Measurements from ENCODE around the gene SAXO1.
"Not testable (repeated sequence)": the region's sequence is repeated elsewhere in the genome, so short reads cannot be mapped to it uniquely, and the experiment has no call there.

The SAXO1 gene

DNA sequence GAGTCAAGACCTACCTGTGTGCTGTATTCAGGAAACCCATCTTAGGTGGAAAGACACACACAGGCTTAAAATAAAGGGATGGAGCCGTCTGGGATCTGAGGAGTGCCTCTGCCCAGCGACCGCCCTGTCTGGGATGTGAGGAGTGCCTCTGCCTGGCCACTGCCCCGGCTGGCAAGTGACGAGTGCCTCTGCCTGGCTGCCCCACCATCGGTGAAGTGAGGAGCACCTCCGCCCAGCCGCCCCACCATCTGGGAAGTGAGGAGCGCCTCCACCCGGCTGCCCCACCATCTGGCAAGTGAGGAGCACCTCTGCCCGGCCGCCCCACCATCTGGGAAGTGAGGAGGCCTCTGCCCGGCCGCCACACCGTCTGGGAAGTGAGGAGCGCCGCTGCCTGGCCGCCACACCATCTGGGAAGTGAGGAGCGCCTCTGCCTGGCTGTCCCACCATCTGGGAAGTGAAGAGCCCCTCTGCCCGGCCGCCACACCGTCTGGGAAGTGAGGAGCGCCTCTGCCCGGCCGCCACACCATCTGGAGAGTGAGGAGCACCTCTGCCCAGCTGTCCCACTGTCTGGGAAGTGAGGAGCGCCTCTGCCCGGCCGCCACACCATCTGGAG lies 33.7 kb downstream of the SAXO1 start:
- DNase-seq, result no peak

DNA sequence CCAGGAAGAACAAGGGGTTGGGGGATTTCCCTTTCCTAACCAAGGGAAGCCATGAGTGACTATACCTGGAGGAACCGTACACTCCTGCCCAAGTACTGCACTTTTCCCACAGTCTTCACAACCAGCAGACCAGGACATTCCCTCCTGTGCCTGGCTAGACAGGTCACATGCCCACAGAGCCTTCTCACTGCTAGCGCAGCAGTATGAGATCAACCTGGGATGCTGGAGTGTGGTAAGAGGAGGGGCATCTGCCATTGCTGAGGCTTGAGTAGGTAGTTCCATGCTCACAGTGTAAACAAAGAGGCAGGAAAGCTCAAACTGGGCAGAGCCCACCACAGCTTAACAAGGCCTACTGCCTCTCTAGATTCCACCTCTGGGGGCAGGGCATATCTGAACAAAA lies 35.9 kb downstream of the SAXO1 start:
- DNase-seq, result no peak

DNA sequence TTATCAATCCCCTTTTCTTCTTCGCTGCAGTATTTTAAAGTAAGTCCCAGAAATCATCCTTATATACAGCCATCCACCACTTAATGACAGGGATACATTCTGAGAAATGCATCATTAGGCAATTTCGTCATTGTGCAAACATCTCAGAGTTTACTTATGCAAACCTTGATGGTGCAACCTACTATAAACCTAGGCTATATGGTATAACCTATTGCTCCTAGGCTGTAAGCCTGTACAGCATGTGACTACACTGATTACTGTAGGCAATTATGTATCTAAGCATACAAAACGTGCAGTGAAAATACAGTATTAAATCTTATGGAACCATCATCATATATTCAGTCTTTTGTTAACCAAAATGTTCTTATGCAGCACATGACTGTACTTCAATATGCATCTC lies 36.8 kb downstream of the SAXO1 start:
- DNase-seq, result no peak

DNA sequence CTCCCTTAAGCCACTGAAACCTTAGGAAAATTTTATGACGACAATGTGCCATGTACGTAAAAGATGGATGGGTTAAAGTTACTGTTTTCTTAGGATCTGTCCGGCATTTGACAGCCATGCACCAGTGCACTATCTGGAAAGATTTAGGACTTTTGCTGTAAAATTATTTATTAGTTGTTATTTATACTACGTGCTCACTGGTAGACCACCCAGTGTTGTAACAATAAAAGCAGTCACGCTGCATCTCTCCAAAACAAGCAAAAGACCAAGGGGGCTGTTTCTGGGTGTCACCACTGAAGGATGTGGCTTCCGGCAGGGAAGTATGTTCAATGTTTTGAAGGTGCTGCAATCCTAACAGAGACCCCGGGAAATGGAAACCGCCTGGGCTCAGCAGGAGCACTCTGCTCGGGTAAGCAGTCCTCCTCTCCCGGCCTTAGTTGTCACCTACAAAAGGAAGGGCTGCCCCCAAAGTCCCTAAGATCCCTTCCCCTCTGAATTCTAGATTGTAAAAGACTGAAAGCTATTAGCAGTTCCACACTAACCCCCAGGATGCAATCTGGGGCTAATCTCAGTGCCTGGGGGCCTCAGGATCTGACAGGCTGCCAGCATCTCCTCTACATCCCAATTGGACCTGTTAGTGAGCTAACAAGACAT lies 38.6 kb downstream of the SAXO1 start:
- peak; percentile 42 for DNase-seq

DNA sequence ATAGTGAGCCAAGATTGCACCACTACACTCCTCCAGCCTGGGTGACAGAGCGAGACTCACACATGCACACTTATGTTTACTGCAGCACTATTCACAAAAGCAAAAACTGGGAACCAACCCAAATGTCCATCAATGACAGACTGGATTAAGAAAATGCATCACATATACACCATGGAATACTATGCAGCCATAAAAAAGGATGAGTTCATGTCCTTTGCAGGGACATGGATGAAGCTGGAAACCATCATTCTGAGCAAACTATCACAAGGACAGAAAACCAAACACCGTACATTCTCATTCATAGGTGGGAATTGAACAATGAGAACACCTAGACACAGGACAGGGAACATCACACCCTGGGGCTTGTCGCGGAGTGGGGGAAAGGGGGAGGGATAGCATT lies 41.8 kb downstream of the SAXO1 start:
- not testable (repeated sequence) for DNase-seq

DNA sequence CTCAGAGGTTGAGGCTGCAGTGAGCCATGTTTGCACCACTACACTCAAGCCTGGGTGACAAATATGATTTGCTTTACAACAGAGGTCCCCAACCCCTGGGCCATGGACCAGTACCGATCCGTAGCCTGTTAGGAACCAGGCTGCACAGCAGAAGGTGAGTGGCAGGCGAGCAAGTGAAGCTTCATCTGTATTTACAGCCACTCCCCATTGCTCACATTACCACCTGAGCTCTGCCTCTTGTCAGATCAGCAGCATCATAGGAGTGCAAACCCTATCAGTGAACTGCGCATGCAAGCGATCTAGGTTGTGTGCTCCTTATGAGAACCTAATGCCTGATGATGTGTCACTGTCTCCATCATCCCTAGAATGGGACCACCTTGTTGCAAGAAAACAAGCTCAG lies 42.5 kb downstream of the SAXO1 start:
- no peak for DNase-seq

DNA sequence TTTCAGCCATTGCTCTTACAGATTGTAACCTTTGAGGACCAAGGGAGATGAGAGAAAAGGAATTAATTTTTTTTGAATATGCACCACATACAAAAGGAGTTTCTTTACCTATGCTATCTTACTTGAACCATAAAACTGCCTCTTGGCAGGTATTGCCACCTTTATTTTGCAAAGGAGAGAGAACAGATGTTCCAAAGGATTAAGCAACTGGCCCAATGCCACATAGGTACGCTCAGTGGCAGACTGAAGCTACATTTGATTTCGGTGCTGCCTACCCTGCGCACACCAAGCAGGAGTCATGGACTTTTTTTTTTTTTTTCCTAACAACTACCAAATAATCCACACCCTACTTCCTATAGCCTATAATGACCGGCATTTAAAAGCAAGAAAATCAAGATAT lies 43.1 kb downstream of the SAXO1 start:
- peak; percentile 34 for DNase-seq

DNA sequence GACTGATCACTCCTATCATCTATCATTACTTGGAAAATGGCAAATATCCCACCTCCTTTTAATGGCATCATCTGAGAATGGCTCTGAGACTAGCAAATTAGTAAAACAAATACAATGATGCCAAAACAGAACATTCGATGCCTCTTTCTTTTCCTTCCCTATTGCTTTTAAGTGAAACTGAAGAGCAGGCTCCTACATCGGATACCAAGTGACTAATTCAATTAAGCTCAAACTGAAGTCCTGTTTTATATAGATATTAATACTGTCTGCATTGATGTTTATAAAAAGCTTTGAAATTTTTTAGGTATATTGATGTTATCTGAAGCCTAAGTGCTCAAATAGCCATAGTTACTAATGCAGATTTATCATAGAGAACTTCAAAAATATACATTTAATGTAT lies 43.9 kb downstream of the SAXO1 start:
- no peak for DNase-seq

DNA sequence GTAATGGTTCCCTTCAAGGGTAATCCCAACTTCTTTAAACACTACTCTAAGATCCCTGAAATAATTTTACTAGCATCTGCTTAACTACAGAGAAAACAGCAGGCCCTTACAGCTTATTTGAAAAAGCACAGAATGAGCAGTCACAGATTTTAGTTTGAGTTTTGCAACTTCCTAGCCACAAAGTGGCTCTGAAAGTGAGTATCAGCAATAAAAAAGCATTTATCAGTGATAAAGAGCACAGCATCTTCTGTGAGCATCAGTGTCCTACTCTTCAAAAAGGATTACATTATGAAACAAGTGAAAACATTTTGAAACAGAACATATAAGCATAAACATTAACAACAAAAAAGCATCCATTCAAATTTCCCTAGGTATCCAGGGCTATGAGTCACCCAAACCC lies 45.0 kb downstream of the SAXO1 start:
- no peak for DNase-seq

DNA sequence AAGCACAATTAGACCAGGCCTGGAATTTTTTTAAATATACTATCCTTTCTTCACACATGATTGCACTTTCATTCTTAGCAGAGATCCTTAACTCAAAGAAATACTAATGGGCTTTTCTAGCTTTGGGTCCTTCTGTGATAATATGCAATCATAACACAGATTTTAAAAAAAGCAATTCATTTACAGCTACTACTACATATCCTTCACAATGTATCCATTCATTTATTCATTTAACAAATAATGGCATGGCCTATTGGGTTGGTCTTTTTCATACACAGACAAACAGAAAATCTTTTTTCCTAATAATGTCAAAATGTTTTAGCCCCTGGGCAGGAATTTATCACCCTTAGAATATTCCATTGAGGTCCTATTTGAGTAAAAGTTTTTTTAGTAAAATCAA lies 47.0 kb downstream of the SAXO1 start:
- no peak for DNase-seq

DNA sequence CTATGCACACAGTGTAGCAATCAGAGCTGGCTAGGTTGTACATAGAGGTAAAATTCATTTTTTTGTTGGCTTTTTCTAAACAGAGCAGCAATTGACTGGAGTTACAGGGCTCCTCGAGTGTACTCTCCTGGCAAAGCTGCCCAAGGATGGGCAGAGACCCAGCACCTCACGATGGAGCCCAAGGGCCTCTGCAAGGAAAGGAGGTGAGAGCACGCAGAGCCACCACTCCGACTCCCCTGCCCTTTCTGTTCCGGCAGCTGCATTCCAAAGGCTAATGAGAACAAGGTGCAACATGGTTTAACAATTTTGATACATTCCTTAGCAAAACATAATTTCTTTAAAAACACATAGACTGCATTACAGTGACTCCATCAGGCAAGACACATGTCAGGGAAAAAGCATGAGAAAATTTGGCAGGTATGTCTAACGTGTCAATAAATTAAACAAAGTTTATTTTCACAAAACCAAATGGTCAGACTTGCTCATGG lies 47.5 kb downstream of the SAXO1 start:
- no peak for DNase-seq

DNA sequence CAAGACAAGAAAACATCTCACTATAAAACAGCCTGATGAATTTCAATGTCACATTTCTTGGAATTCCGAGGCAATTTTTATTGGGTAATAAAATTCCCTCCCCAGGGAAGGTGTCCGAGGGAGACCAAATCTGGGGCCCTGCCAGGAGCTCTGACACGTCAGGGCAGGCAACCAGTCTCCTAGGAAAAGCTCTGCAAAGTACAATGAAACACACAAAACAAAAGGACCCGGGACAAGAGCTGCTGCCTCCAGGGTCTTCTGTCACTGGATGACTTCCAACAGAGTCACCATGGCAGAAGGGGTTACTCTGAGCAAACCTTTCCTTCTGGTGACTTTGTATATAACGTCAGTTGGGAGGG lies 50.8 kb downstream of the SAXO1 start:
- no peak for DNase-seq

DNA sequence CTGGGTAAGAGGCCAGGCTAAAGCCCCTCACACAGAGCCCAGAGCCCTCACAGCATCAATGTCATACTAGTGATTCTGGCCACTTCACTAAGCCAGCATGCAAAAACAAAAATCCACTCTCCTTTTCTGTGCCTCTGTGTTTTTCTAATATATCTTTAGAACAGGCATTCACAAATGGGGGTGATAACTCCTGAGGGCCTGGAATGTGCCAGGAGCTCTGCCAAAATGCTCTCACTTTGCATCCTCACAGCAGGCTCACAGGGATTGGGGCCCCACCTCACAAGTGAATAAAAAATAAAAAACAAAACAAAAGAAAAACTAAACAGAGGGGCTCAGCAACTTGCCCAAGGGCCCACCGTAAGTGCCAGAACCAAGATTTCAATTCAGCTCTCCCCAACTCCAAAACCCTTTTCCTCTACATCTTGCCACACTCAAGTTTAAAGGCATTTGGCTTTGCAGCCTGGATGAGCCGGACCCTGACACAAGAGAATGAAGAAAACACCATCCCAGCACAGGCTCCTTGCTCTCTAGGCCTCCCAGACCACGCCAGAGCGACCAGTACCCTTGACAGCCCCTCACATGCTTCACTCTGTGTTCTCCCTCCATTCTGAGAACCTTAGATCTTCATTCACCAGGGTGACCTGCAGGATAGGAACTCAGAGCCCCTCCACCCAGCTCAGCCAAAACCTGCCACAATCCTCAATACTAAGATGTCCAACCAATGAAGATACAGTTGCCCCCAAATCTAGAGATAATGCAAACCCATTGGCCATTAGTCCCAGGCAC lies 51.3 kb downstream of the SAXO1 start:
- no peak for DNase-seq

DNA sequence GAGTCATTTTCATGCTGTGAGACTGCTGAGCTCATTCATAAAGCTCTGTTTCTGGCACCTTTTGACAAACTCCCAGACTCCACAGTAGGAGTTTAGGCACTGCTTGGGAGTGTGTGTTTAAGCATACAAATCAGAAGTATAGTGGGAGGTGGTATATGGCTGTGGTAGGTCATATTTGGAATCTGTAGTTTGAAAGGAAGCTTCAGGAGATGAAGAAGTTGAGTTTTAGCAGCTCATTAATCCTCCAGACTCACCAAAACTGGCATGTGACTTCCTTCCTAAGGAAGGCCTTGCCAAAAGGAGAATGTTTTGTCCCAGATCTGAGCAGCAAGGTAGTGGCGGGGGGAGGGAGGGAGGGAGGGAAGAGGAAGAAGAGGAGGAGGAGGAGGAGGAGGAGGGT lies 52.8 kb downstream of the SAXO1 start:
- DNase-seq, result no peak

DNA sequence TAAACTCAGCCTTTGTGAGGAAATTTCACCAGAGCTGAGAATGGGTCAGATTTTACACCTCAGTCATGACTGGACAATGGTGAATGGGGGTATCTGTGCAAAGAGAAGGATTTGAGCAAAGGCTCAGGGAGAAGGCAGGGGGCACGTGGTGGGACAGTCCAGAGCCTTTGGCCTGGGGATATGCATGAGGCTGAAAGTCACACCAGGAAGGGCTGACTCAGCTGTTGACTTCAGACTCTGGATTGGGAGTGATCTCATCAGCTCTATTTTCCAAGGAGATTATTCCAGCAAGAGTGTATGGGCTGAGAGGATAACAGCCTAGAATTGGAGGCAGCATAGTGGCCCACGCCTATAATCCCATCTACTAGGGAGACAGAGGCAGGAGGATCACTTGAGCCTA lies 53.6 kb downstream of the SAXO1 start:
- peak; percentile 42 for DNase-seq

DNA sequence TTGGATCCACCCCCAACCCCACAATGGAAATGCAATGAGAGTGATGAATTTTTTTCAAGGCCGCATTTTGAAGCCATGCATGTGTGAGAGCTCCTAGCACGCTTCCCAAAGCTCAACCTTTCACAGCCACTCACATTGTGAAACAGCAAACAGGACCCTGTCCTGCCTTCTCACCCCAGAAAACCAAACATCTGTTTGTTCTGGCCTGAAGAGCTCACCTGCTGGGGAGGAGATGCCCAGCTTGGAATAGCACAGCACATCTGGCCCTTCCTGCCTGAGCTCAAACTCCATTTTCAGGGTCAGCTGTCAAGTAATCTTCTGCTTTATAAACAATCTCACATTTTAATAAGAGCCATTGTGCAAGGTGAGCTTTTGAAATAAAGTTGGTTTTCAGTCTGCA lies 54.8 kb downstream of the SAXO1 start:
- no peak for DNase-seq

DNA sequence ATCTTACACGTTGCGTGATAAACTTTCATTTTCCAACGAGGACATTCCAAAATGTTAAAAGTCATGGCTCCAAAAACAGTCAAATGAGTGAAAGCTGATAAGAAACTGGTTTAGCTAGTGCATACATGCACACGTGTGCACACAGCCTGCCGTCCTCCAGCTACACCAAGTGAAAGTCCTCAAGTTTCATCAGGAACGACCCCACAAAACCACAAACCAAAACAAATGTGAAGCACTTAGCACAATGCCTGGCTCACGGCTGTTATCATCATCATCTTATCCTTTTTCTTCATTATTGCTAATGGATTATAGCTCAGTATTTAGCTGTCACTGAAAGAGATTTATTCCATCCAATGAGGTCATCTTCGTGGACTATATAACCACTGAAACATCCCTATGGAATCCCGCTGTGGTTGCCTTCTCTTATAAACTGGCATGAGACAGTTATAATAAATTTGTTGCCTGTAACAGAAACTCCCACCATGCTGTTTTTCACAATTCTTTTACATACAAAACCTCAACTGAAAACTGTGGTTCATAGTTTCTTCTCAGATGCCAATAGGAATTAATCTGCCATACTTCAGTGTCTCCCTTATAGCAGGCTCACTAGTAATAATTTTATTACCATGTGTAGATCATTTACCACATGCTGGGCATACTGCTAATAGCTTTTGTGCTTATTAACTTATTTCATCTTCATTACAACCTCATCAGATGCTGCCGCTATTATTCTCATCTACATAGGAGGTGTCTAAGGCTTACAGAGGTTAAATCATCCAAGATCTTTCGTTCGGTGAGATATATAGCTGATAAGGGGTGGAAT lies 56.1 kb downstream of the SAXO1 start:
- DNase-seq, result no peak

DNA sequence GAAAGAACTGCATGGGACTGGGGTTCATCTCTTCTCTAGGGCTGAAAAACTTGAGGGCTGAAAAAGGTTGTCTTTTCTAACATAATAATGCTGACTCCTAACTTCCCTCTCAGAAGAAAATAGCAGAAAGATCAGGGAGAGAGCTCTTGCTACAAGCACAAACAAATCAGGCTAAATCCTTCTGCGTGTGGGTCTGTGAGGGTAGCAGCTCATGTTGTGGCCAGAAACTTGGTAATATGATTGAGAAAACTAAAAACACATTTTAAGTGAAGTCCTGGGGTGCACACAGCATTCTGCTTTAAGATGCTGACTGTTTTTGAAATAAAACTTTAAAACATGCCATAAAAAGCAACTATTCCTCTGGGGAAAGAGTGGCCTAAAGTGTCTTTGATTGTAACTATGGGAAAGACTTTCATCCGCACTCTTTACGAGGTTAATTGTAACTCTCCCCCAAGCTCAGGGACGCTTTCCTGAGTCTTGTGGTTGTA lies 56.7 kb downstream of the SAXO1 start:
- no peak for DNase-seq

DNA sequence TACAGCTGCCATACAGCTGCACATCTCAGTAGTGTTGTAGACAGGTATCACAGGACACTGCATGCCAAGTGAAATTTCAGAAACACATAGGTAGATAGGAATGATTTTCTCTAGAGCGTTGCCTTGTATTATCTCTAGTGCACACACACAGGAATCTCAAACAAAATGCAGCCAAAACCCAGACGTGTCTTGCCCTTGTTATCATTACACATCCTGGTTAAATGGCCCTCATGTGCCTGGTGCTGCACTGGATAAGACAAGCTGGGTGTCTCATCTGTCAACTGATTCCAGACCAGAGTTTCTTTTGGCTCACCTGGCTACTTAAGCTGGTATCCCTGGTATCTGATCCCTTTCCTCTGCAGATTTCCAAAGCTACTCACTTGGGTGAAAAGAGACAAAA lies 59.7 kb downstream of the SAXO1 start:
- DNase-seq, result no peak

DNA sequence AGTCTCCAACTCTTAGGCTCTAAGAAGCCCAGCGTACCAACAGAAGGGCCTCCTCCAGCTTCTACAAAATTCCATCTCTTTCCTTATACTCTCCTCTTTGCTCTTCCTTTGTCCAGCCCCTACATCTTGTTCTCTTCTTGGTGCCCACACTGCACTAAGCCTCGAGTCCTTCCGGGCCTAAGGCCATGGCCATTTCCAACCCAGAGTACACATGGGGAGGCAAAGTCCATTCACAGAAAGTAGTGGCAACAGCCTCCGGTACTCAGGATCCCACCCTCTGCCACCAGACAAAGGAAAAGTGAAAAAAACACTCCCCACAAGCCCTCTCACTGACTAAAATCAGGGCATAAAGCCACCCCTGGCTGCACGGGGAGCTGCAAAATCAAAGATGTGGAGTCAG lies 60.3 kb downstream of the SAXO1 start:
- DNase-seq, result no peak

DNA sequence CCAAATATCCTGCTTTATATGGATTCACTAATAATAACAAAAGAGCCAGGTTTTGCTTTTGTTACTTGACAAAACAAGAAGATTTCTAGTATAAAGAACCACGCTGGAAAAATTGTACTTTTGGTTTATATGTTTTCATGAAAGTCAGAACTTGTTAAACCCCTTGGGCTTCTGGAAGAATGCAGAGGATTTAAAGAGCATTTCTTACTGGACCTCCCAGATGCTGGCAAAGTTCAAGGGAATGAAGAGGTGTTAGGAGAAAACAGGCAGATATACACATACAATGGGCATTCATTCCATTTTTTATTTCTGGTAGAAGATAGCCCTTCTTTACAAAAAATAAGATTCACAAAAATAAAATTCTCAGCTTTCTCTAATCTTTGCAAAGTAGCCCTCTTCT lies 61.1 kb downstream of the SAXO1 start:
- DNase-seq, result no peak

DNA sequence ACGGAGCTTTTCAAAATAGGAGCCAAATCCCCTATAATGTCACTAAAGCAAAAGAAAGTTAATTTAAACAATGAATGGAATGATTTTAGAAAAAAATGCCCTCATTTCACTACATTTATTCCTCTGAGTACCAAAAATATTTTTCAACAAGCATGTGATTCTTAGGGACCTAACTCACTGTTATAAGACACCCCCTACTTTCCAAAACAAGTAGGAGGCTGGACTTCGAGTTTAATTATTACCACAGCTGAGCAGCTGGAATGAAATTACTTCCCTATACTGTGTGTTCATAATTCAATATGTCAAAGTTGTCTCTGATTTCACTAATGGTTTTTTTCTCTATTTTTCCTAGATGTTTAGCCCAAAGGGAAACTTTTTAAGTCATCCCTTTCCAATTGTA lies 61.6 kb downstream of the SAXO1 start:
- no peak for DNase-seq

DNA sequence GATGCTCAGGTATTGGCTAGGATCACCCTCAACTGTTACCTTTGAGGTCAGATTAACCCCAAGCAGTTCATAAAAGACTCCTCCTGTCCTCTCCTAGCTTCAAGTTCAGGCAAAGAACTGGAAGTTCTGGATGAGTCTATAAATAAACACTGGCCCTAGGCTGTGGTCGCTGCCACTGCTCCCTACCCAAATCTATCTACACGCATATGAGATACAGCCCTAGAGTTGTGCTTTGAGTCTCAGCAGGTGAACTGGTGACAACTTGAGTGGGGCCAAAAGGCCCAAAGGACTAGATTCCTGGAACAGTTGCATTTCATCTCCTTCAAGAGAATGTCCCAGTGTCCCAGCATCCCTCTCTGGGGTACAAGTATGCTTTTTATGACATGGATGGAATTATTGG lies 62.6 kb downstream of the SAXO1 start:
- DNase-seq, result no peak
